K562 (cell line): ENCODE measurements around the gene UGT1A5. TPM values are rescaled to one million over a fixed set of nuclear protein-coding genes. Genes with fewer than 3 reads are reported as not detected.

ENCODE experiments used
- ATAC-seq: fragments of 200-7000 bp; cut with Tn5 transposase; 3 replicates; pipeline ENCODE4 v1.9.1; 2020; ENCODE audit warnings: moderate library complexity
- BruUV-seq: library from RNA; stranded (reverse); fragments of 400-500 nt; replicated peaks from 2 replicates; lab custom pipeline; 2021; lab: Mats Ljungman, UMichigan
- CTCF ChIA-PET: fragments of 300-600 bp; formaldehyde crosslinking; extraction: SDS; loops from one replicate; lab custom pipeline; 2021; ENCODE audit warnings: low intra/inter-chr PET ratio; lab: Yijun Ruan, JAX
- POLR2A ChIA-PET: fragments of 300-600, 350-650 bp; sonication (Branson Sonifier 250); formaldehyde crosslinking; extraction: SDS; loops from one replicate; lab custom pipeline; 2021; ENCODE audit warnings: antibody characterized with exemption, inconsistent platforms; lab: Yijun Ruan, JAX
- DNase-seq, 4 experiments: peaks; one replicate each; pipeline versions ENCODE4 v3.0.0 to v3.0.0-alpha.2; 2011 to 2018; ENCODE audit warnings: low spot score in 3 of 4, mixed read lengths in 3 of 4; ENCODE audit errors: extremely low read depth in 1 of 4
- FAIRE-seq: peaks from 2 replicates; lab custom pipeline; 2011; peaks lifted over from hg19 to GRCh38; lab: Jason Lieb, UNC
- H2AFZ ChIP-seq: 2 replicates; pipeline ENCODE4 v1.6.0; 2011; ENCODE audit warnings: low read depth, low read length, control low read depth, inconsistent platforms
- H3K27ac ChIP-seq: fragments of 200-600 bp; 3 replicates; pipeline ENCODE4 v1.8.0; 2011; ENCODE audit warnings: low read depth, mild to moderate bottlenecking, control low read depth, inconsistent platforms, low read length, moderate library complexity, mixed read lengths; ENCODE audit errors: extremely low read depth
- H3K27me3 ChIP-seq, 2 experiments: fragments of 300-600 bp in 1 of 2; 2 replicates in 1 of 2; 3 replicates in 1 of 2; pipeline versions ENCODE4 v1.6.0 to v1.8.0; 2011; ENCODE audit warnings: inconsistent platforms in 2 of 2, low read length in 2 of 2, mild to moderate bottlenecking in 1 of 2, mixed read lengths in 1 of 2, moderate library complexity in 1 of 2; ENCODE audit not compliant: control insufficient read depth in 2 of 2, insufficient read depth in 2 of 2
- H3K36me3 ChIP-seq: fragments of 300-600 bp; 3 replicates; pipeline ENCODE4 v1.8.0; 2011; ENCODE audit warnings: mild to moderate bottlenecking, low read length, inconsistent platforms; ENCODE audit not compliant: control insufficient read depth, insufficient read depth
- H3K4me1 ChIP-seq, 2 experiments: fragments of 200-600 bp in 1 of 2; replicated peaks in 1 of 2; 2 replicates in 1 of 2; 3 replicates in 1 of 2; pipeline versions ENCODE4 v1.5.1 to v1.8.0; 2011; ENCODE audit warnings: inconsistent platforms in 2 of 2, low read length in 2 of 2, mild to moderate bottlenecking in 1 of 2, mixed read lengths in 1 of 2, moderate library complexity in 1 of 2; ENCODE audit not compliant: control insufficient read depth in 2 of 2, insufficient read depth in 2 of 2
- H3K4me2 ChIP-seq: 2 replicates; pipeline ENCODE4 v1.6.1; 2011; ENCODE audit warnings: low read length, control low read depth, inconsistent platforms, mixed read lengths; ENCODE audit not compliant: insufficient read depth
- H3K4me3 ChIP-seq: fragments of 200-600 bp; sonication (generic), shearing (Covaris generic); 2 replicates; pipeline ENCODE4 v1.5.1; 2016; ENCODE audit warnings: control low read depth, inconsistent platforms
- H3K79me2 ChIP-seq: fragments of 200-600 bp; 3 replicates; pipeline ENCODE4 v1.8.0; 2011; ENCODE audit warnings: low read length, inconsistent platforms; ENCODE audit not compliant: control insufficient read depth, insufficient read depth
- H3K9ac ChIP-seq, 2 experiments: 2 replicates each; pipeline versions ENCODE4 v1.6.0 to v1.6.1; 2011; ENCODE audit warnings: low read depth in 2 of 2, low read length in 2 of 2, control low read depth in 1 of 2, inconsistent platforms in 1 of 2, mild to moderate bottlenecking in 1 of 2, mixed read lengths in 1 of 2; ENCODE audit not compliant: insufficient read depth in 1 of 2
- H3K9me1 ChIP-seq: one replicate; pipeline ENCODE4 v1.6.0; 2011; ENCODE audit warnings: inconsistent platforms, mild to moderate bottlenecking, low read length, moderate library complexity; ENCODE audit not compliant: control insufficient read depth, insufficient read depth
- H3K9me3 ChIP-seq: replicated peaks from 2 replicates; pipeline ENCODE4 v1.5.1; 2011; ENCODE audit warnings: low read depth, low read length, inconsistent platforms; ENCODE audit not compliant: control insufficient read depth, insufficient read depth
- H4K20me1 ChIP-seq: replicated peaks from 2 replicates; pipeline ENCODE4 v1.6.1; 2011; ENCODE audit warnings: low read length, inconsistent platforms, mixed read lengths; ENCODE audit not compliant: control insufficient read depth, insufficient read depth
- BCL6 ChIP-seq: fragments of 250-450 bp; sonication (Bioruptor Pico); IDR thresholded peaks from 2 replicates; pipeline ENCODE4 v1.4.0; 2020
- CREM ChIP-seq: IDR thresholded peaks from 2 replicates; pipeline ENCODE4 v1.6.1; 2014; ENCODE audit warnings: antibody characterized with exemption, low read depth
- EHMT2 ChIP-seq: fragments of 450-650 bp; IDR thresholded peaks from 2 replicates; pipeline ENCODE4 v1.6.1; 2018; ENCODE audit warnings: antibody characterized with exemption
- ETS2 ChIP-seq: IDR thresholded peaks from 2 replicates; pipeline ENCODE4 v1.6.1; 2016; ENCODE audit warnings: borderline replicate concordance, missing genetic modification characterization, mild to moderate bottlenecking, moderate library complexity, missing compliant biosample characterization; ENCODE audit not compliant: poor library complexity, severe bottlenecking
- GATAD2A ChIP-seq: fragments of 450-650 bp; IDR thresholded peaks from 2 replicates; pipeline ENCODE4 v1.6.1; 2017
- MYC ChIP-seq, 2 experiments: fragments of 250-450 bp in 1 of 2; sonication (Bioruptor Pico) in 1 of 2; IDR thresholded peaks; 2 replicates each; pipeline versions ENCODE4 v1.5.1 to v1.6.1; 2012 to 2021; ENCODE audit warnings: low read depth in 2 of 2, borderline replicate concordance in 1 of 2, improper control_type of control experiment in 1 of 2, low read length in 1 of 2, mild to moderate bottlenecking in 1 of 2, moderate library complexity in 1 of 2
- RBM14 ChIP-seq: fragments of 200-400 bp; formaldehyde crosslinking; IDR thresholded peaks from 2 replicates; pipeline ENCODE4 v1.6.1; 2018; ENCODE audit warnings: low read depth, mild to moderate bottlenecking, low read length, moderate library complexity, borderline replicate concordance; ENCODE audit not compliant: insufficient read depth
- XRCC3 ChIP-seq: fragments of 450-650 bp; IDR thresholded peaks from 2 replicates; pipeline ENCODE4 v1.6.1; 2017; ENCODE audit warnings: mild to moderate bottlenecking, moderate library complexity
- ZNF124 ChIP-seq: sonication (generic); formaldehyde crosslinking; IDR thresholded peaks from 2 replicates; pipeline ENCODE4 v1.8.1; 2022; ENCODE audit warnings: missing genetic modification reagents
- WGBS: fragments of 100-300 bp; shearing (Covaris generic); methylation state at CpG from one replicate; pipeline ENCODE4 v1.1.6; 2016; ENCODE audit warnings: low coverage, mixed read lengths; ENCODE audit not compliant: insufficient coverage; ENCODE audit errors: missing lambda C conversion rate; 5-methylcytosine and 5-hydroxymethylcytosine counted together
- in situ Hi-C: fragments of 300-500 bp; cut with MboI; formaldehyde crosslinking; loops from 4 replicates; pipeline ENCODE4 v1.15.0; 2018; ENCODE audit warnings: inconsistent platforms, mixed read lengths
- intact Hi-C: fragments of 100-400 bp; cut with micrococcal nuclease; formaldehyde crosslinking; loops from 2 replicates; pipeline ENCODE4 v1.14.2; 2022
- polyA plus RNA-seq, 8 experiments: library from polyadenylated mRNA; depleted of rRNA in 4 of 8; stranded (reverse) in 5 of 8; unstranded in 3 of 8; fragments of >200 nt; fragmentation: Nextera tagmentation in 2 of 8; fragmentation: Illumina TruSeq in 1 of 8; extraction: Ambion mirVana in 2 of 8; extraction: Trizol in 1 of 8; gene quantifications; 2 replicates each; pipeline versions ENCODE4 v1.2.1 to v1.2.3, GENCODE V29; 2011 to 2014; ENCODE audit warnings: inconsistent platforms in 1 of 8, missing spikeins in 1 of 8
- total RNA-seq, 7 experiments: library from RNA; depleted of rRNA in 6 of 7; stranded (reverse); fragments of >200 nt in 6 of 7; fragmentation: Illumina TruSeq in 2 of 7; extraction: Trizol in 2 of 7; gene quantifications; 2 replicates each; pipeline versions ENCODE4 v1.2.1 to v1.2.3, GENCODE V29; 2011 to 2021; ENCODE audit warnings: low replicate concordance in 1 of 7

UGT1A5 gene
- total and polyA plus RNA-seq, 9 of the 15 experiments (the other 6 are each of a cell fraction or from before 2014, with no cell fraction given), result not detected

DNA sequence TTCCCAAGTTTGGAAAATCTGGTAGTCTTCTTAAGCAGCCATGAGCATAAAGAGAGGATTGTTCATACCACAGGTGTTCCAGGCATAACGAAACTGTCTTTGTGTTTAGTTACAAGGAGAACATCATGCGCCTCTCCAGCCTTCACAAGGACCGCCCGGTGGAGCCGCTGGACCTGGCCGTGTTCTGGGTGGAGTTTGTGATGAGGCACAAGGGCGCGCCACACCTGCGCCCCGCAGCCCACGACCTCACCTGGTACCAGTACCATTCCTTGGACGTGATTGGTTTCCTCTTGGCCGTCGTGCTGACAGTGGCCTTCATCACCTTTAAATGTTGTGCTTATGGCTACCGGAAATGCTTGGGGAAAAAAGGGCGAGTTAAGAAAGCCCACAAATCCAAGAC lies 59.4 kb downstream of the UGT1A5 start:
- CTCF ChIA-PET, result no interaction called here
- DNase-seq, result no peak
- POLR2A ChIA-PET, result no interaction called here
- 0% methylated on average over 13 of the region's 16 CpGs for WGBS
- H3K27me3 ChIP-seq, result peaks cover 0 to 13% of the 10 kb centered on the region in 2 experiments; a peak in 3 of 5 replicates
- no peaks in the 10 kb centered on the region for H3K9me3 ChIP-seq
- H3K9ac ChIP-seq, result no peak overlapping the region
- TF ChIP-seq XRCC3 (no peak), ZNF124 (CRISPR knock-in tag) (no peak), BCL6 (CRISPR knock-in tag) (no peak), CREM (no peak), RBM14 (no peak), ETS2 (tag) (no peak), MYC (IDR thresholded peaks at IDR 0.05; ENCODE audit: low read depth, low read length) (no peak), MYC (CRISPR knock-in tag; IDR thresholded peaks at IDR 0.05; ENCODE audit: borderline replicate concordance, low read depth) (no peak), GATAD2A (no peak), EHMT2 (no peak)
- H3K27ac ChIP-seq, result no peak overlapping the region
- in situ Hi-C loops, result no loop called here
- H3K4me1 ChIP-seq, result no peaks in the 10 kb centered on the region
- ATAC-seq, result no peak
- H4K20me1 ChIP-seq, result no peaks in the 10 kb centered on the region
- FAIRE-seq, result no peak
- no peaks in the 10 kb centered on the region for H3K79me2 ChIP-seq
- H3K36me3 ChIP-seq, result no peaks in the 10 kb centered on the region
- no TSS peak for BruUV-seq
- intact Hi-C loops, result no loop called here
- H3K4me3 ChIP-seq, result no peak overlapping the region
- H3K4me2 ChIP-seq, result no peak overlapping the region
- H2AFZ ChIP-seq, result no peak overlapping the region
- no peaks in the 10 kb centered on the region for H3K9me1 ChIP-seq
